CD14-positive monocyte (primary cell): Measurements from ENCODE around the gene ADAMTS15. TPM values are rescaled to one million over a fixed set of nuclear protein-coding genes. Genes with fewer than 3 reads are reported as not detected.

Experiments used
- DNase-seq, 3 donors: peaks; one replicate each; pipeline ENCODE4 v3.0.0-alpha.2; 2011 to 2022
- H2AFZ ChIP-seq: 2 replicates; pipeline ENCODE4 v1.6.0; 2012; ENCODE audit warnings: mild to moderate bottlenecking, low read depth, low read length, inconsistent platforms; ENCODE audit not compliant: insufficient read depth, poor library complexity, severe bottlenecking
- H3K27ac ChIP-seq, 2 donors: 1 replicate in 1 of 2; 2 replicates in 1 of 2; pipeline ENCODE4 v1.5.1; 2012 to 2013; ENCODE audit warnings: low read length in 2 of 2, control low read depth in 1 of 2, inconsistent platforms in 1 of 2, low read depth in 1 of 2, mild to moderate bottlenecking in 1 of 2
- H3K27me3 ChIP-seq, 2 donors: one replicate each; pipeline versions ENCODE4 v1.6.0 to v1.6.1; 2011 to 2013; ENCODE audit warnings: low read length in 2 of 2; ENCODE audit not compliant: control insufficient read depth in 2 of 2, insufficient read depth in 2 of 2
- H3K36me3 ChIP-seq, 2 donors: replicated peaks in 1 of 2; 1 replicate in 1 of 2; 2 replicates in 1 of 2; pipeline versions ENCODE4 v1.5.1 to v1.6.1; 2012 to 2013; ENCODE audit warnings: low read length in 2 of 2, control low read depth in 1 of 2, inconsistent platforms in 1 of 2, mild to moderate bottlenecking in 1 of 2; ENCODE audit not compliant: insufficient read depth in 2 of 2, control insufficient read depth in 1 of 2
- H3K4me1 ChIP-seq, 2 donors: 1 replicate in 1 of 2; 2 replicates in 1 of 2; pipeline versions ENCODE4 v1.5.1 to v1.6.1; 2012 to 2013; ENCODE audit warnings: low read length in 2 of 2, control low read depth in 1 of 2, inconsistent platforms in 1 of 2, mild to moderate bottlenecking in 1 of 2, moderate library complexity in 1 of 2; ENCODE audit not compliant: insufficient read depth in 2 of 2, control insufficient read depth in 1 of 2
- H3K4me2 ChIP-seq: replicated peaks from 2 replicates; pipeline ENCODE3; 2012; ENCODE audit warnings: low read length, moderate library complexity, mild to moderate bottlenecking; ENCODE audit not compliant: poor library complexity, severe bottlenecking; ENCODE audit errors: extremely low read depth
- H3K4me3 ChIP-seq, 3 experiments: fragments of 200-600 bp in 1 of 3; sonication (generic) in 1 of 3; replicated peaks in 1 of 3; 1 replicate in 2 of 3; 2 replicates in 1 of 3; pipeline ENCODE4 v1.5.1; 2011 to 2013; ENCODE audit warnings: low read length in 3 of 3, mild to moderate bottlenecking in 3 of 3, control low read depth in 2 of 3, low read depth in 2 of 3, inconsistent platforms in 1 of 3, moderate library complexity in 1 of 3
- H3K79me2 ChIP-seq: 2 replicates; pipeline ENCODE4 v1.6.0; 2012; ENCODE audit warnings: mild to moderate bottlenecking, control low read depth, inconsistent platforms, low read length, moderate library complexity; ENCODE audit not compliant: insufficient read depth
- H3K9ac ChIP-seq: 2 replicates; pipeline ENCODE4 v1.6.0; 2017; ENCODE audit warnings: low read length, mild to moderate bottlenecking; ENCODE audit not compliant: insufficient read depth, poor library complexity, severe bottlenecking
- H3K9me3 ChIP-seq, 2 donors: replicated peaks in 1 of 2; 1 replicate in 1 of 2; 2 replicates in 1 of 2; pipeline versions ENCODE4 v1.5.1 to v1.6.1; 2012 to 2013; ENCODE audit warnings: low read length in 2 of 2, control low read depth in 1 of 2; ENCODE audit not compliant: control insufficient read depth in 1 of 2, insufficient read depth in 1 of 2
- H4K20me1 ChIP-seq: 2 replicates; pipeline ENCODE4 v1.6.0; 2012; ENCODE audit warnings: mild to moderate bottlenecking, low read length, control low read depth, moderate library complexity; ENCODE audit not compliant: insufficient read depth
- H3K27ac Mint-ChIP-seq, 7 donors: one replicate each; pipeline ENCODE4 v1.8.0; 2020; ENCODE audit warnings: mild to moderate bottlenecking in 7 of 7, mixed read lengths in 7 of 7, moderate library complexity in 6 of 7, inconsistent platforms in 2 of 7
- H3K27me3 Mint-ChIP-seq, 3 donors: one replicate each; pipeline ENCODE4 v1.8.0; 2021 to 2022; ENCODE audit warnings: low read depth in 3 of 3, mild to moderate bottlenecking in 3 of 3, mixed read lengths in 3 of 3, moderate library complexity in 3 of 3, inconsistent platforms in 1 of 3
- H3K36me3 Mint-ChIP-seq, 2 donors: one replicate each; pipeline ENCODE4 v1.8.0; 2020; ENCODE audit warnings: mixed read lengths in 2 of 2, inconsistent platforms in 1 of 2, mild to moderate bottlenecking in 1 of 2
- H3K4me1 Mint-ChIP-seq: one replicate; pipeline ENCODE4 v1.8.0; 2020; ENCODE audit warnings: mild to moderate bottlenecking, mixed read lengths
- H3K4me3 Mint-ChIP-seq, 2 donors: one replicate each; pipeline ENCODE4 v1.8.0; 2020; ENCODE audit warnings: mild to moderate bottlenecking in 2 of 2, mixed read lengths in 2 of 2, moderate library complexity in 1 of 2
- H3K9me3 Mint-ChIP-seq, 7 donors: one replicate each; pipeline ENCODE4 v1.8.0; 2020 to 2022; ENCODE audit warnings: mixed read lengths in 7 of 7, mild to moderate bottlenecking in 6 of 7, moderate library complexity in 6 of 7, inconsistent platforms in 2 of 7
- CTCF ChIP-seq: fragments of 200-600 bp; IDR thresholded peaks from one replicate; pipeline ENCODE4 v1.8.0; 2022; ENCODE audit warnings: antibody characterized with exemption, mild to moderate bottlenecking
- WGBS: methylation state at CpG from one replicate; pipeline ENCODE4 v1.1.5; 2013; ENCODE audit warnings: missing lambda C conversion rate; ENCODE audit not compliant: insufficient coverage; 5-methylcytosine and 5-hydroxymethylcytosine counted together
- intact Hi-C, 2 donors: fragments of 100-400 bp; cut with micrococcal nuclease; formaldehyde crosslinking; loops; one replicate each; pipeline versions ENCODE4 v1.15.0 to v1.15.1; 2023
- polyA plus RNA-seq, 3 donors: library from polyadenylated mRNA; depleted of rRNA in 1 of 3; unstranded in 2 of 3; stranded (reverse) in 1 of 3; fragments of 300-500 nt in 2 of 3; fragments of >200 nt in 1 of 3; fragmentation: Illumina TruSeq in 2 of 3; gene quantifications; 1 replicate in 2 of 3; 2 replicates in 1 of 3; pipeline ENCODE4 v1.2.3, GENCODE V29; 2012 to 2021

ADAMTS15 gene
- polyA plus RNA-seq, 3 donors, result not detected

GRCh38 chr11:130434521-130435223 is 13.8 kb upstream of the ADAMTS15 start:
- H3K4me2 ChIP-seq, result peak overlapping the region; percentile 97
- no peaks in the 10 kb centered on the region for H4K20me1 ChIP-seq
- H2AFZ ChIP-seq, result peak overlapping the region; percentile 96
- intact Hi-C loops, result loop anchor here (1.0 to 2.0 kb wide), 2 partner anchors 428 kb away; no protein-coding TSS in a partner anchor
- peaks cover 0 to 7% (median 2%) of the 10 kb centered on the region in 7 donors for H3K9me3 Mint-ChIP-seq
- peaks cover 22 to 30% (median 24%) of the 10 kb centered on the region in 3 donors for H3K27me3 Mint-ChIP-seq
- peaks cover 0 to 5% of the 10 kb centered on the region in 2 donors for H3K9me3 ChIP-seq
- H3K4me3 ChIP-seq, result peak overlapping the region; percentile 45 to 98 (median 93)
- H3K27ac Mint-ChIP-seq, result no peak overlapping the region
- H3K4me1 ChIP-seq, result no peaks in the 10 kb centered on the region
- H3K27ac ChIP-seq, result peak overlapping the region in 1 of 2 donors; percentile 10
- TF ChIP-seq CTCF, result peak; percentile 89
- peak; percentile 55 to 72 (median 70) for DNase-seq
- H3K79me2 ChIP-seq, result no peaks in the 10 kb centered on the region
- H3K36me3 Mint-ChIP-seq, result no peaks in the 10 kb centered on the region
- H3K9ac ChIP-seq, result peak overlapping the region; percentile 65
- no peak overlapping the region for H3K4me3 Mint-ChIP-seq
- peaks cover 11 to 17% of the 10 kb centered on the region in 2 donors for H3K27me3 ChIP-seq
- peaks cover 11% of the 10 kb centered on the region for H3K4me1 Mint-ChIP-seq
- H3K36me3 ChIP-seq, result no peaks in the 10 kb centered on the region
- 0% methylated on average over 16 of the region's 20 CpGs for WGBS

- Histone ChIP-seq H2AFZ (no peak overlapping the region), H3K27me3 (peaks cover 2 to 7% of the 10 kb centered on the region in 2 donors), H3K36me3 (no peaks in the 10 kb centered on the region), H3K4me3 (no peak overlapping the region), H3K4me1 (no peaks in the 10 kb centered on the region), H3K27ac (no peak overlapping the region), H3K9ac (no peak overlapping the region), H3K4me2 (no peak overlapping the region), H3K79me2 (no peaks in the 10 kb centered on the region), H3K9me3 (no peaks in the 10 kb centered on the region), H4K20me1 (no peaks in the 10 kb centered on the region)
- no peak for TF ChIP-seq CTCF
- no peak for DNase-seq
- Mint-ChIP-seq H3K27me3 (peaks cover 14 to 20% (median 14%) of the 10 kb centered on the region in 3 donors), H3K9me3 (peaks cover 0 to 7% (median 2%) of the 10 kb centered on the region in 7 donors), H3K27ac (no peak overlapping the region), H3K4me3 (no peak overlapping the region), H3K36me3 (no peaks in the 10 kb centered on the region), H3K4me1 (peaks cover 11% of the 10 kb centered on the region)
- intact Hi-C loops, result loop anchor here in 1 of 2 donors (2.0 kb wide), 1 partner anchor 427 kb away; no protein-coding TSS in a partner anchor
- 74% methylated on average over 2 of the region's 4 CpGs for WGBS
These were observed 12.8 kb upstream of the ADAMTS15 start for GRCh38 chr11:130435671-130436070.
